GM21390 (cell line): ENCODE results near the gene TMEM18.
"Not testable (repeated sequence)": the region's sequence is repeated elsewhere in the genome, so short reads cannot be mapped to it uniquely, and the experiment has no call there.

Experiments used
- ATAC-seq: cut with Tn5 transposase; IDR thresholded peaks from one replicate; pipeline ENCODE4 v1.9.1; 2021; ENCODE audit not compliant: unreplicated experiment

The TMEM18 gene

DNA sequence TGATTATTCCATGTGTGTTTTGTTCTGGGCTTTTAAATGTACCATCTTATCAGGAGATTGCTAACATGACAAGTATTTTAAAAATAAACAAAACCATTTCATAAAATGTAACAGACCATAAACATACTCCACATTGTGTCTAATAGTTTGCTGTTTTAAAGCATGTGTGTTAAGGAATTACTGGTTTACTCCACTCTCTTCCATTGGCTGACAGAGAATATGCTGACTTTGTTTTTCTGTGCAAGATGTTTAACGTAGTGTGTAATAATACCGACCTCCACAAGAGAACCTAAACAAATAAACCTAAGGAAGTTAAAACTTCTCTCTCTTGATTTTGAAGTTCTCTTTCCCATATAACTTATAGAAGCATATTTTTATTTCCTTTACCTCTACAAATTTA lies 17.0 kb upstream of the TMEM18 start:
- ATAC-seq = no peak

DNA sequence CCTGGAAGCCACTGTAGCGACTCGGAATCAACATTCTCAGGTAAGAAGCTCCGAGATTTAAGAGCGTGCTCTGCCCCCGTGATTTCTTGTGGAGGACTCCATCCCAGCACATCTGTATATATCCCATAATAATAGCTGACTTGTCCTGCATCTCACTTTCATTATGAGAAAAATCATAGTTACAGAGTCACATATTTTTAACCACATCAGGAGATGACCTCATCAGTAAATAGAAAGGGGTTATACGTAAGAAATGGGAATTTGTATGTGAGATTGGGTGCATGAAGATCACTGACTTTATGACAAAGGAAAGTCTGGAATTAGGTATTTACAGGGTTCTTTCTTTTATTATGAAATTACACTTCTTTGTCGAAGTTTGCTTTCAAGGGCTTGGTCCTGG lies 16.4 kb upstream of the TMEM18 start:
- no peak for ATAC-seq

- ATAC-seq = no peak
Measured at GRCh38 chr2:692767-693166, 15.6 kb upstream of the TMEM18 start.

- ATAC-seq = no peak
Measured at GRCh38 chr2:691821-692761, 14.9 kb upstream of the TMEM18 start.

DNA sequence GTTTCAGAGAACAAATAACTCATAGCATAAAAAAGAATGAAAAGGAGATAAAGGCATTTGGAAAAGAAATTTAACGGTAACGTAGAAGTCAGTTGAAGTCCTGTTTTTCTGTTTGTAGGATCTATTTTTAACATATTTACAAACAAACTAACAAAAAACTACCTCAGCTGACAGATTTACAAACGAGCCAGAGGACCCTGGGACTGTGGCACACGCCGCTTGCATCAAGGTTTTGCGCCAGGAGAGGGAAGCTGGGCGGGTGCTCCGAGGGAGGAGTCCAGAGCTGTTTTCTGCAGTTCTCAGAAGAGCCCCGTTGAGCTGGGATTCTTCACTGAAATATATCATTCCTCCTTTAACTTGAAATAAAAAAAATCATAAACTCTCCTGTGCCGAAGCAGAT lies 13.6 kb upstream of the TMEM18 start:
- no peak for ATAC-seq

GRCh38 chr2:689877-690510 lies 12.8 kb upstream of the TMEM18 start:
- no peak for ATAC-seq

- ATAC-seq = no peak
Measured at GRCh38 chr2:689237-689636, 12.0 kb upstream of the TMEM18 start.

DNA sequence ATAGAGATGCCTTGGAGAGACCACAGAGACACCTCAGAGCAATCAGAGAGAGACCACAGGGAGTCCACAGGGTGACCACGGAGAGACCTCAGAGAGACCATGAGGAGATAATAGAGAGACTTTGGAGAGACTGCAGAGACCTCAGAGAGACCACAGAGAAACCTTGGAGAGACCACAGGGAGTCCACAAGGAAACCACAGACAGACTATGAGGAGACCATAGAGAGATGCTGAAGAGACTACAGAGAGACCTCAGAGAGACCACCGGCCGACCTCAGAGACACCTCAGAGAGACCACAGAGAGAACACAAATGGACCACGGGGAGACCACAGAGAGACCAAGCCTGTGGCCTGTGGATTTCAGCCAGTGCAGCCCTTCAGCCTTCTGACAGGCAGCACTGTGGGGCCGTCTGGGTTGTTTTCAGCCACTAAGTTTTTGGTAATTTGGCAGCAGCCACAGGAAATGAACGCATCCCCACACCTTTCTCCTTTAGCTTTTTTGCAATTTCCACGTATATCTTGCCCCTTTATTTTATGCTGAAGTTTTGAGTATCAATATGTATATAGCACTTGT lies 11.4 kb upstream of the TMEM18 start:
- ATAC-seq = no peak

DNA sequence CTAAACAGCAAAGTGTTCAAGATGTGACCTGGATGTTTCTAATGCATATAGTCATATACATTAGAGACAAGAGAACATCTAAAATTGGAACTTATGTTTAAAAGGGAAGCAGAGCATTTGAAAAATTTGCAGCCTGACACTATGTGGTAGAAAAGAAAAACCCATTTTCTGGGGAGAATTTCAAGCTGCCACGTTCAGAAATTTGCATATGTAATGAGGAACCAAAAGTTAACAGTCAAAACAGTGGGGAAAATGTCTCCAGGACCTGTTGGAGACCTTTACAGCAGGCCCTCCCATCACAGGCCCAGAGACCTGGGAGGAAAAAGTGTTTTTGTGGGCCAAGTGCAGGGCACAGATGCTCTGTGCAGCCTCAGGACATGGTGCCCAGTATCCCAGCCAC lies 8.2 kb upstream of the TMEM18 start:
- no peak for ATAC-seq

- not testable (repeated sequence) for ATAC-seq
Measured at GRCh38 chr2:684913-685312, 7.7 kb upstream of the TMEM18 start.

DNA sequence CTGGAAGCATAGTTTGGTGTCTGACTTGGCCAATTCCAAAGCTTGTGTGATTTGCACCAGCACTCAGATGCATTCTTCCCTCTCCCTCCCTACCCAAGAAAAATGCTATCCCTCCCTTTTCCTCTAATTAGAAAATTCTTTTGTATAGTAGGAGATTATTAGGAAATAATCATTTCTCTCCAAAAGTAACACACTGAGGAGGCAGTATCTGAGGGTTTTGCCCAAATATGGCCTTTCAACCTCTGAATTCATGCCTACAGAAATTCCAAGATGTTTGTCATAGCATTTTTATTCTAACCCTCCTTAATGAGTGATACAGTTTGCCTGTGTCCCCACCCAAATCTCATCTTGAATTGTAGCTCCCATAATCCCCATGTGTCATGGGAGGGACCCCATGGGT lies 5.0 kb upstream of the TMEM18 start:
- no peak for ATAC-seq

DNA sequence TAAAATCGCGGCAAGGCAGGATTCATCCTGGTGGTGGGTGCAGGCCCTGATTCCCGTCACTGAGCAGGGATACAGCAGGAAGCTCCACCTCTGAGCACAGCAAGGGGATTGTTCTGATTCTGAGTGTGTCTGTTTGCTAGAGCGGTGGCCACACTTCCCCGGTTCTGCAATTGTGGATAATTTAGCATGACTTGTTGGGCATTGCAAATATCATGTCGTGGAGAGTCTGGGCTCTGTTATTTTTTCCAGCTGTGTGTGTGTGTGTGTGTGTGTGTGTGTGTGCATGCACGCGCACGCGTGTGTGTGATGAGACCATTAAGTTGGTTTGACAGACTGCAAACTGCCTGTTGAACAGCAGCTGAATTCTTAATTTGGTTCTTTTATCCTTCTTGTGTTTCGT lies 4.1 kb upstream of the TMEM18 start:
- no peak for ATAC-seq

DNA sequence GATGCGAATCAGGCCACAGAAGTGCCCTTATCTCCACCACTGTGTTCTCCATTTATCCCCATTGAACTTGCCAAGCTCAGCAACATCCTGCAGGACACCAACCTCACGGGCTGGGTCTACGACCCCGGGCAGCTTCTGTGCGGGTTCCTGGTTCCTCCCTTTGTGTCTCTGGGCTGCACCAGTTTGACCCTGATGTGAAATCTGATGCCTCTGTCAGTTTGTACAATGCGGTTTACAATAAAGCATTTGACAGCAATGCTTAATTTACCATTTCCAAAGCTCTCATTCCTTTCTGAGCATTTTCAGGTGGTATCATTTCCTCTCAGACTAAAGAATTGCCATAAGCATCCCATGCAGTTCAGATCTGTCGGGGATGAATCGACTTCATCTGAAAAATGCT lies 3.3 kb upstream of the TMEM18 start:
- ATAC-seq = no peak

GRCh38 chr2:678964-679363 lies 1.8 kb upstream of the TMEM18 start:
- no peak for ATAC-seq

GRCh38 chr2:677959-678550 lies 849 bp upstream of the TMEM18 start:
- ATAC-seq = no peak

DNA sequence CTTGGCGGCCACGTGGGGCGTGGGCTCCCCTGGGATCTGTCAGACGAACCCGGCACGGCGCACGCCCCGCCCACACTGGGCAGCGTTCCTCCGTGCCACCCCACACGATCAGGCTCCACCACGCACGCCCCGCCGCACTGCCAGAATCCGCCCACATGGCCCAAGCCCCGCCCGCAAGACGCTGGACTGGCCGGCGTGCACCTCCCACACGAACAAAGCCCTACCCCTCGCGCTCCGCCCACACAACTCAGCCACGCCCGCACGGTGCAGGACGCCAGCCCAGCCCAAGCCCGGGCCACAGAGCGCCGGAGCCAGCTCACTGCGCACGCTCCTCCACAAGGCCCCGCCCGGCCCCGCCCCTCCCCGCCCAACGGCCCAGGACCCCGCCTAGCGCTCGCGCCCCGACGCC lies 555 bp downstream of the TMEM18 start:
- ATAC-seq = peak; percentile 78

DNA sequence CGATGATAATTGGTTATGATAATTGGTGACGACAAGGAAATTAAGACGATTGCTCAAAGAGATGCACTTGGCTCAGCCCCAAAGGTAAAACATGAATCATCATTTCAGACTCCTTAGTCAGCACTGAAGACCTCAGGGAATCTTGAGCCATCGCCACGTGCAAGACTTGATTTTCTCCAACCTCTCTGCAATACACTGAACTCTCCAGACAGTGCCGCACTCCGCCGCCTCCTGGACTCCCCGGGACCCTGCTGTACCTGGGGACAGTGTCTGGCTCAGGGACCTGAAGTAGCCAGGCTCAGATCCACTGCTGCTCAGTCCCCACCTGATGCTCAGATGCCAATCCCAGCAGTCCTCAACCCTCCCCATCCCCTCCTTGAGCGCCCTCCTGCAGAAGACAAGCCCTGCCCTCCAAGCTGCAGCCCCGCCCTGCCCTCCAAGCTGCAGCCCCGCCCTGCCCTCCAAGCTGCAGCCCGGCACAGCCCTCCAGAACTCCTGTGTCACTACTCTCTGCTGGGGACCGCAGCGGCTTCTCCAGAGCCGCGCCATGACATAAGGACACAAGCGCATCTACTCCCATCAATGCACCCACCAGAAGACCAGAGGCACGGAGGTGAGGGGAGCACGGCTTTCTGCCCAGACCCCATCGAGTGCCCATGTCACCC lies 1.1 kb downstream of the TMEM18 start:
- peak; percentile 27 for ATAC-seq

- ATAC-seq = no peak
Measured at GRCh38 chr2:675460-675859, 1.7 kb downstream of the TMEM18 start.

DNA sequence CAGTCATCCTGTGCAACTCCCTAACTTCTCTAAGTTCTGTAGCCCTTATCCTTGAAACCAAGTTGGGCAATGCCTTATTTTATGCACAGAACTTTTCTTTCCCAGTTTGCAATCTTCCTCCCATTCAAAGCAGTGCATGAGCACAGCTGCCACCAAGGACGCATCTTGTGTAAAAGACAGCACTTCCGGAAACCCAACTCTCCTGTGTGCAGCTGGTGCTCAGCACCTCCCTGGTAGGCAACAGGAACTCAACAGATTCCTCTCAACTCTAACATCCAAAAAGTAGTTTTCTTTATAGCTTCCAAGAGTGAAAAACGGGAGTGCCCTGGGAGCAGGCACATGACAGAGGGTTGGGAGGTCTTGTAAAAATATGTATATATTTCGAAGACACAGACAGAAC lies 2.2 kb downstream of the TMEM18 start:
- ATAC-seq = no peak

DNA sequence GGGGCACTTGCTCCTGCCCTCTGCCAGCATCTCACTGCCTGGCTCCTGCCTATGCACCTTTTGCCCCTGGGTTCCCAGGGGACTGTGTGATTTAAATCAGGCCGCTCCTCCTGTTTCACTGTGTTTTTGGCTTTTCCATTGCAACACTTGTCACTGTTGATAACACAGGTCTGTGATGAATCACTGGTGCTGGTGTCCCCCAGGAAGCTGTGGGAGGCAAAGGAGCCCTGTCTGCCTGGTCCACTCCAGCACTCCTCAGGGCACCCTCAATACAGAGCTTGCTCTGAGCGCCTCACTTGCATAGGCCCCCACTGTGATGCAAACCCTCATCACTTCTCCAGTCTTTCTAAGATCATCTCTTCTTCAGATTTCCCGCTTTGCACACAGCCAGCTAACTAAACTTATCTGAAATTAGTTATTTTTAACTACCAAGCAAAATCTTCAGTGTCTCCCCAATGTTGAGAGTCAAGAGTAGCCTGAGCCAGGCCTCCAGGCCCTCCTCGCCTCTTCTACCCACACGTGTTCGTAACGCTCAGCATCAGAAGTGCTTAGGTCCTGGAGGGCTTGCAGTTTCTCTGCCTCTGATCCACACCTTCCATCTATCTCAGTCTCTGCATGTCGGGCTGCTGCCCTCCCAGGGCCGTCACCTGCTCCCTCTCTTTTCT lies 2.8 kb downstream of the TMEM18 start:
- ATAC-seq = no peak
